OCI-LY3 (cell line): ENCODE measurements around the gene SHISA7.

Experiments
- EZH2phosphoT487 ChIP-seq: fragments of 200-600 bp; shearing (Covaris generic); IDR thresholded peaks from 2 replicates; pipeline ENCODE4 v1.6.1; 2018; ENCODE audit warnings: antibody characterized with exemption, mixed run types, low read depth
- TF ChIP-seq, protein P1 (sequence below): fragments of 200-600, 300-600 bp; sonication (generic); IDR thresholded peaks from 2 replicates; pipeline ENCODE4 v1.5.1; 2014; ENCODE audit warnings: antibody characterized with exemption, low read length, low read depth

DNA sequence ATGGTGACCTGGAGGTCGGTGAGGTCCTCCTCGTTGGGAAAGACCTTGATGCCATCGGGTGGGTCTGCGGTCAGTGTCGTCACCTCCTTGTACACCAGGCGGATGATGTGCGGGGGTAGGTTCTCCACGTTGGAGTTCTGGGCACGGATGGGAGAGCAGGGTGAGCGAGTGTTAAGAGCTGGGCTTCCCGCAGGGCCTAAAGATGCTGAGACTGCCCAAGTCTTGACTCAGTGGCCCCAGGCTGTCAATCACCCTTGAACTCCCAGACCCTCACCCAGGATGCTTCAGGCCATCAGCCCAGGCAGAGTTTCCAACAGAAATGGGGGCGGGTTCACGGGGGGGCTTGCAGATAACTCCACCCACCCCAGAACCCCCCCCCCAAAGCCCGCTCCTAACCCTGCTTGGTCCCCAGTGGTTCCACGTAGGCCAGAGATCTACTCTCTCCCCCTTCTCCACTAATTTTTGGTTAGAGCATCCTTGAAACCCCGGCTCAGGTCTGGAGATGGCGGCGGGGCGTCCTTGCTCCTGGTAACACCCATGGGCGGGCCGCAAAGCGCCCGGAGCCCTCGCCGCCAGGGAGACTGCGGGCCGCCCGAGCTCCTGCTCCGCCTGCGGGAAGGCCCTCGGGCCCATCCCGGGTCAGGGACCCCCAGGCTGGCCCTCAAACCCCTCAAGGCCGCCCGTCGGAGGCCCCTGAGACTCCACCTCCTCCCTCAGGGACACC lies 36.1 kb downstream of the SHISA7 start:
- TF ChIP-seq, protein P1, sequence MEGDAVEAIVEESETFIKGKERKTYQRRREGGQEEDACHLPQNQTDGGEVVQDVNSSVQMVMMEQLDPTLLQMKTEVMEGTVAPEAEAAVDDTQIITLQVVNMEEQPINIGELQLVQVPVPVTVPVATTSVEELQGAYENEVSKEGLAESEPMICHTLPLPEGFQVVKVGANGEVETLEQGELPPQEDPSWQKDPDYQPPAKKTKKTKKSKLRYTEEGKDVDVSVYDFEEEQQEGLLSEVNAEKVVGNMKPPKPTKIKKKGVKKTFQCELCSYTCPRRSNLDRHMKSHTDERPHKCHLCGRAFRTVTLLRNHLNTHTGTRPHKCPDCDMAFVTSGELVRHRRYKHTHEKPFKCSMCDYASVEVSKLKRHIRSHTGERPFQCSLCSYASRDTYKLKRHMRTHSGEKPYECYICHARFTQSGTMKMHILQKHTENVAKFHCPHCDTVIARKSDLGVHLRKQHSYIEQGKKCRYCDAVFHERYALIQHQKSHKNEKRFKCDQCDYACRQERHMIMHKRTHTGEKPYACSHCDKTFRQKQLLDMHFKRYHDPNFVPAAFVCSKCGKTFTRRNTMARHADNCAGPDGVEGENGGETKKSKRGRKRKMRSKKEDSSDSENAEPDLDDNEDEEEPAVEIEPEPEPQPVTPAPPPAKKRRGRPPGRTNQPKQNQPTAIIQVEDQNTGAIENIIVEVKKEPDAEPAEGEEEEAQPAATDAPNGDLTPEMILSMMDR: no peak
- TF ChIP-seq EZH2phosphoT487: no peak
